Astrocyte of the spinal cord (primary cell): ENCODE measurements around the gene AKAP9.
"Not testable (repeated sequence)": the region's sequence is repeated elsewhere in the genome, so short reads cannot be mapped to it uniquely, and the experiment has no call there.

Experiments
- DNase-seq: peaks from one replicate; pipeline ENCODE4 v3.0.0; 2011; ENCODE audit warnings: low read depth, low spot score
- H3K4me3 ChIP-seq: 2 replicates; pipeline ENCODE4 v1.5.1; 2011; ENCODE audit warnings: low read depth, mild to moderate bottlenecking, low read length, moderate library complexity
- CTCF ChIP-seq: IDR thresholded peaks from 2 replicates; pipeline ENCODE4 v1.5.1; 2012; ENCODE audit warnings: low read depth, mild to moderate bottlenecking, low read length, inconsistent platforms
- in situ Hi-C: cut with HindIII; loops from 2 replicates; pipeline ENCODE4 v1.10.0; 2017; ENCODE audit warnings: low sequenced_read_pairs

The AKAP9 gene

GRCh38 chr7:92002720-92003119 lies 62.1 kb downstream of the AKAP9 start:
- TF ChIP-seq CTCF, result no peak
- in situ Hi-C loops, result no loop called here
- no peak for DNase-seq
- no peak overlapping the region for H3K4me3 ChIP-seq

- TF ChIP-seq CTCF, result no peak
- in situ Hi-C loops, result no loop called here
- no peak for DNase-seq
- H3K4me3 ChIP-seq, result no peak overlapping the region
Measured at GRCh38 chr7:92006046-92006445, 65.4 kb downstream of the AKAP9 start.

GRCh38 chr7:92010215-92010614 lies 69.6 kb downstream of the AKAP9 start:
- in situ Hi-C loops, result no loop called here
- H3K4me3 ChIP-seq, result no peak overlapping the region
- no peak for TF ChIP-seq CTCF

GRCh38 chr7:92013611-92014010 lies 72.9 kb downstream of the AKAP9 start:
- in situ Hi-C loops, result no loop called here
- H3K4me3 ChIP-seq, result no peak overlapping the region
- TF ChIP-seq CTCF, result no peak
- no peak for DNase-seq

More at GRCh38 chr7:92010215-92010614, 69.6 kb downstream of the AKAP9 start:
- DNase-seq, result no peak

- no peak for TF ChIP-seq CTCF
- in situ Hi-C loops, result no loop called here
- H3K4me3 ChIP-seq, result no peak overlapping the region
- DNase-seq, result no peak
Measured at GRCh38 chr7:92020636-92021035, 80.0 kb downstream of the AKAP9 start.

GRCh38 chr7:92025260-92025659 lies 84.6 kb downstream of the AKAP9 start:
- H3K4me3 ChIP-seq, result no peak overlapping the region
- no peak for TF ChIP-seq CTCF
- peak; percentile 78 for DNase-seq
- in situ Hi-C loops, result no loop called here

GRCh38 chr7:92026635-92027034 lies 86.0 kb downstream of the AKAP9 start:
- H3K4me3 ChIP-seq, DNase-seq, in situ Hi-C loops: not testable (repeated sequence)

GRCh38 chr7:92027128-92027527 lies 86.5 kb downstream of the AKAP9 start:
- H3K4me3 ChIP-seq, DNase-seq, in situ Hi-C loops: not testable (repeated sequence)
